ENCODE data around the gene OTOS.

The OTOS gene

GRCh38 chr2:240111253-240111652 lies 29.2 kb downstream of the OTOS start:
- peak in 1 of 2 experiments; percentile 5 for DNase-seq

- DNase-seq: no peak
Observed at GRCh38 chr2:240109386-240109785, 31.1 kb downstream of the OTOS start.

- no peak for DNase-seq
Observed at GRCh38 chr2:240107477-240107796, 33.0 kb downstream of the OTOS start.

- DNase-seq: no peak
Observed at GRCh38 chr2:240106765-240107476, 33.5 kb downstream of the OTOS start.

GRCh38 chr2:240105982-240106381 lies 34.5 kb downstream of the OTOS start:
- no peak for DNase-seq

- DNase-seq: no peak
Observed at GRCh38 chr2:240103136-240103535, 37.3 kb downstream of the OTOS start.

- DNase-seq: no peak
Observed at GRCh38 chr2:240098349-240098748, 42.1 kb downstream of the OTOS start.

- DNase-seq: no peak
Observed at GRCh38 chr2:240095556-240096523, 44.6 kb downstream of the OTOS start.

- no peak for DNase-seq
Observed at GRCh38 chr2:240089306-240089705, 51.2 kb downstream of the OTOS start.
